Left ventricle myocardium inferior (tissue), 1 donor: Measurements from ENCODE around the gene HAP1. TPM values are rescaled to one million over a fixed set of nuclear protein-coding genes. Genes with fewer than 3 reads are reported as not detected.

Experiments
- DNase-seq: peaks from one replicate; pipeline ENCODE4 v3.0.0-alpha.2; 2020
- H3K27ac ChIP-seq: fragments of 200-600 bp; replicated peaks from 2 replicates; pipeline ENCODE4 v1.8.0; 2021
- H3K27me3 ChIP-seq: fragments of 200-600 bp; 2 replicates; pipeline ENCODE4 v1.8.0; 2021; ENCODE audit warnings: low read depth
- H3K36me3 ChIP-seq: fragments of 200-600 bp; 2 replicates; pipeline ENCODE4 v1.8.0; 2021
- H3K4me1 ChIP-seq: fragments of 200-600 bp; 2 replicates; pipeline ENCODE4 v1.8.0; 2021
- H3K4me3 ChIP-seq: fragments of 200-600 bp; 2 replicates; pipeline ENCODE4 v1.8.0; 2021; ENCODE audit warnings: mild to moderate bottlenecking, moderate library complexity
- H3K9me3 ChIP-seq: fragments of 200-600 bp; replicated peaks from 2 replicates; pipeline ENCODE4 v1.8.0; 2021
- CTCF ChIP-seq: fragments of 200-600 bp; IDR thresholded peaks from 2 replicates; pipeline ENCODE4 v1.8.0; 2021; ENCODE audit warnings: antibody characterized with exemption, mild to moderate bottlenecking, borderline replicate concordance
- intact Hi-C: fragments of 100-400 bp; cut with micrococcal nuclease; formaldehyde crosslinking; loops from one replicate; pipeline ENCODE4 v1.11.0; 2022
- total RNA-seq: library from RNA; stranded (reverse); fragmentation: NEBNext Ultra II Directional; extraction: Animal tissue kit (Norgen Biotek cat#: 25700); gene quantifications from one replicate; pipeline ENCODE4 v1.2.1, GENCODE V29; 2021
- donor health status: DM: no; HTN: yes; CAD: no; lungs with severe emphysema.

The HAP1 gene
- total RNA-seq, 1 donor from 2014 or later: 0.14 TPM

- intact Hi-C loops: loop anchor here (2.0 kb wide), 1 partner anchor 63 kb away; no protein-coding TSS in a partner anchor
- Histone ChIP-seq H3K36me3 (no peaks in the 10 kb centered on the region), H3K27ac (no peak overlapping the region), H3K27me3 (peaks cover 47% of the 10 kb centered on the region), H3K4me1 (peaks cover 27% of the 10 kb centered on the region), H3K9me3 (no peaks in the 10 kb centered on the region), H3K4me3 (no peak overlapping the region)
- peak; percentile 77 for DNase-seq
- peak; percentile 99 for TF ChIP-seq CTCF
These were observed 3.8 kb upstream of the HAP1 start for GRCh38 chr17:41738077-41738800.

GRCh38 chr17:41737680-41738023, 3.2 kb upstream of the HAP1 start:
- intact Hi-C loops: loop anchor here (2.0 kb wide), 1 partner anchor 63 kb away; no protein-coding TSS in a partner anchor
- DNase-seq: no peak

GRCh38 chr17:41736983-41737679, 2.7 kb upstream of the HAP1 start:
- no peak for DNase-seq
- no peaks in the 10 kb centered on the region for H3K9me3 ChIP-seq
- H3K27ac ChIP-seq: no peak overlapping the region
- no peak overlapping the region for H3K4me3 ChIP-seq
- intact Hi-C loops: no loop called here
- peaks cover 58% of the 10 kb centered on the region for H3K27me3 ChIP-seq
- H3K36me3 ChIP-seq: no peaks in the 10 kb centered on the region
- H3K4me1 ChIP-seq: peaks cover 27% of the 10 kb centered on the region
- TF ChIP-seq CTCF: no peak

More at GRCh38 chr17:41737680-41738023, 3.2 kb upstream of the HAP1 start:
- TF ChIP-seq CTCF: no peak
- H3K4me3 ChIP-seq: no peak overlapping the region
- H3K9me3 ChIP-seq: no peaks in the 10 kb centered on the region
- H3K27ac ChIP-seq: no peak overlapping the region
- peaks cover 27% of the 10 kb centered on the region for H3K4me1 ChIP-seq
- no peaks in the 10 kb centered on the region for H3K36me3 ChIP-seq
- peaks cover 53% of the 10 kb centered on the region for H3K27me3 ChIP-seq

- intact Hi-C loops: no loop called here
- no peak for DNase-seq
- no peaks in the 10 kb centered on the region for H3K36me3 ChIP-seq
- no peak overlapping the region for H3K27ac ChIP-seq
- peaks cover 27% of the 10 kb centered on the region for H3K4me1 ChIP-seq
- no peaks in the 10 kb centered on the region for H3K9me3 ChIP-seq
- no peak for TF ChIP-seq CTCF
- H3K4me3 ChIP-seq: no peak overlapping the region
- H3K27me3 ChIP-seq: peaks cover 68% of the 10 kb centered on the region
These were observed 1.3 kb upstream of the HAP1 start for GRCh38 chr17:41735744-41736143.

- no peak overlapping the region for H3K27ac ChIP-seq
- H3K27me3 ChIP-seq: peaks cover 76% of the 10 kb centered on the region
- no peaks in the 10 kb centered on the region for H3K36me3 ChIP-seq
- TF ChIP-seq CTCF: no peak
- intact Hi-C loops: no loop called here
- peak overlapping the region; percentile 67 for H3K4me3 ChIP-seq
- no peak for DNase-seq
- peaks cover 27% of the 10 kb centered on the region for H3K4me1 ChIP-seq
- H3K9me3 ChIP-seq: no peaks in the 10 kb centered on the region
These were observed 488 bp upstream of the HAP1 start for GRCh38 chr17:41734949-41735313.
